HG03108 (cell line): ENCODE data around the gene PKNOX2.

Experiments
- ATAC-seq: cut with Tn5 transposase; IDR thresholded peaks from one replicate; pipeline ENCODE4 v1.9.1; 2021; ENCODE audit warnings: moderate library complexity; ENCODE audit not compliant: unreplicated experiment

Gene PKNOX2

GRCh38 chr11:125376117-125376516, 211.6 kb downstream of the PKNOX2 start:
- ATAC-seq: no peak

- no peak for ATAC-seq
These were observed 212.3 kb downstream of the PKNOX2 start for GRCh38 chr11:125376856-125377255.

DNA sequence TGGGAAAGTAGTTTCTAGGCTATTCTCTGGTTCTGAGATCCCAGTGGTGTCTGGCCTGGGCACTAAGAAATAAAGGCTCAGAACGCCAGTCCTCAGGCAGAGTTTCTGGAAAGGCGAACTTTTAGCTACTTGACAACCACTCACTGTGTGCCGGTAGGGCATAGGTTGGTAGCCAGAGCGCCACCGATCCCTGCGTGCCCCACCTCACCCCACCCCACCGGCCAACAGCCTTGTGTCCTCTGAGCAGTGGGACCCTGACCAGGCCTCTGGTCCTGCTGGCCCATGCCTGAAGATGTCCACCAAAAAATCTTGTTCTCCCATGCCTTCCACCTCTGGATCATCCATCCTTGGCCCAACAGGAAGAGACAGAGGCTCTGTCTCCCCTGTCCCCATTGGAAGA, 213.5 kb downstream of the PKNOX2 start:
- no peak for ATAC-seq

DNA sequence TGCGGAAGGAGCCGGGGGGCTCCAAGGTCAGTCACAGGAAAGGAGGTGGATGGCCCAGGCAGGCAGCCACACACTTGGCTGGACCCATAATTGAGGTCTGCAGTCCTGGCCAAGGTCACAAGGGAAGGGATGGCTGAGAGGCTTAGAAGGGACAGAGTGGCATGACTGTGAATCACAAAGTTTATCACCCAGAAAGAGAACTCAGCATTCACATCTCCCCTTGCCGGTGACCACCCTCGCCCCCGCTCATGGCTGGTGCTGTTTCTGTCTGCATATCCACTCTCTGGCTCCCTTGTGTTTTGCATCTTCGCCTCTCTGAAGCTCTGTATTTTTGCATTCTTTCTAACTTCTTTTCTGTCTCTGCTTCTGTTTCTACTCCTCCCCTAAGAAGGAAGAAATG, 214.0 kb downstream of the PKNOX2 start:
- ATAC-seq: no peak

DNA sequence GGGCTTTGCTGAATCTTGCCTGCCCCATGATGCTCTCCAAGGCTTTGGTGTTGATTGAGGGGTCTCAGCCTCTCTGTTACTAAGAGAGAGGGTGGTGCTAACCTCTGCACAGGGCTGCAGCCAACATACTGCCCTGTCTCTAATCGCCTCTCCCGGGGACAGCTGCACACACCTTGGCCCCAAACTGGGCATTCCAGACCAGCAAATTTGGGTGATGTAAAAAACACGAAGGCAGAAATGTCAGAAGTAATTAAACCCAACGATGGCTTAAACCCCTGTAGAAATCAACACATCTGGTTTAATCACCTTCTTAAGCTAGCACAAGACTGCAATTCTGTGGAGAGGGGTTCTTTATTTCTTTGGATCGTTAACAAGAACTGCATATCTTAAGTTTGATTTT, 215.0 kb downstream of the PKNOX2 start:
- ATAC-seq: no peak

DNA sequence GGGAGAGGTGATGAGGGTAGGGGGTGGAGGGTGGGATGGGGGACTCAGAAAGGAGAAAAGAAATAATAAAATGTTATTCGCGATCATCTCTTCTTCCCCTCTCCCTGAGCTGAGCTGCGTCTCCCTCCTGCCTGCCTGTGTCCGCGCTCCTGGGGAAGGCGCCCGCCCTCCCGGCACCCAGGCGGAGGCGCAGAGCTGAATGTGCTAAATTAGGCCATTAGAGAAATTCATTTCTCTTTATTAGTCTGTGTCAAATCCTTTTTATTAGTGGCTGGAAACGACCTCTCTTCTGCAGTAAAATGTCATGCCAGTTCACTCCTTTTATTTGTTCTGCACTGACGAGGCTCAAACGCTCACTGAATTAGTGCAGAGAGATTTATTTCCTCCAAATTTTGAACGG, 215.4 kb downstream of the PKNOX2 start:
- ATAC-seq: no peak

DNA sequence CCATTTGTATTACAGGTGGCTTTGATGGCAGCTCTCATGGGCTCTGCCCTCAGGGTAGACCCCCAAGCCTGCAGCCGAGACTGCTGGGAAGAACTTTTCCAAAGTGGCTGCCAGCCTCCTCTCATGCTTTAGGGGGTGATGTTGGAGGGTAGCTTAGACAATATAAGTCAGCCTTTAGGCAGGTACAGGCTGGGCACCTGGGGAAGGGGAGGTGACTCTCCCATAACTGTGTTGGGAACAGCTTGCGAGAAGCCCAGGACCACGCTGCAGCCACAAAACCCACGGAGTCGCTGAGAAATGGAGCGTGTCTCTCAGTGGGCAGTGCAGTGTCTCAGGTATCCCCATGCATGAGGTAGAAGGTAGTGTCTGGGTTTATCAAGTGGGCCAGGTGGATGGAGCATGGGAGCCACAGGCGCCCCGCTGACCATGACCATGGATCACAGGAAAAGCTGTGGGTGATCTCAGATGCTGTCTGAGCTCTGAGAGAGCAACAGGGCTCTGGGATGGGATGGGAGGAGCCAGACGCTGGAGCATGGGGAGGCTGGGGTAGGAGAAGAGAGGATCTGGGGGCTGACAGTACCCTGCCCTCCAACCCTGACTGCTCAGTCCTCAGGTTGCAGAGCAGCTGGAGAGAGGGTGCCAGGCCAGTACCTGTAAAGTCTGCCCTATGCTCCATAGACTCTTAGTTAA, 216.3 kb downstream of the PKNOX2 start:
- no peak for ATAC-seq

GRCh38 chr11:125381499-125382044, 217.0 kb downstream of the PKNOX2 start:
- no peak for ATAC-seq

DNA sequence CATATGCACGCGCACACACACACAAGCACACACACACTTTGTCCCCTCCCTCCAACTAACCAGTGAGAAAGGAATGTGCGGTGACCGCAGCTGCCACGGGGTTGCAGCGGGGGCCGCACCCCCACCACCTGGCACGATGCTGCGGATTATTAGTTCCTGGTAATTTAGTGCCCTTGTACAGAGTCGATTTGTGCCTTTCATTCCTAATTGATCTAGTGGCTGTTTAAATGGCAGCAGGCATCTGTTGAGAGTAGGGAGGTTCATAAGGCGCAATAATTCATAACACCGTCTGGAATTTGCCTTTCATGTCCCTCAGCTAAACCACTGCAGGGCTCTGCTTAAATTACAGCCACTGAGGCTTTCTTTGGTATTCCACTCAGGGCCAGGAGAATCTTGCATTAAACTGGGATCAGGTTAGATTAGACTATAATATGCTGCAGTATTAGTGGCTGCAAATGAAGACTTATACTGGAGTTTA, 217.8 kb downstream of the PKNOX2 start:
- ATAC-seq: no peak

GRCh38 chr11:125382822-125383221, 218.3 kb downstream of the PKNOX2 start:
- ATAC-seq: no peak

GRCh38 chr11:125384825-125385224, 220.3 kb downstream of the PKNOX2 start:
- no peak for ATAC-seq

DNA sequence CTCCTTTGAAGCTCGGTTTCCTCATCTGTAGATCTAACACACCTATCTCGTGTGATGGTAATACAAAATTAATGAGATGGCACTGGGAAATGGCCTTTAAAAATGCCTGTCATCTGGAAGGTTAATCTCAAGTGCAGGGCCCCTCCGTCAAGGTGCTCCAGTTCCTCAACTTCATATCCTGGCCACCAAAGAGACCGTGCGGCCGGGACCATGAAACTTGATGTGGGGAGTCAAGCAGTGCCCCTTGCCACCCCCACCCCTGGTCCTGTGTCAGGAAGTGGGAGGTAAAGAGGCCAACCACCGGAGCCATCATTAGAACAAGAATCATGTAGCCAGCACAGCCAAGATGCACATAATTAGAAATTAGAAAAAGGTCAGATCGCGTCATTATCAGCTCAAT, 223.3 kb downstream of the PKNOX2 start:
- ATAC-seq: no peak

- ATAC-seq: no peak
These were observed 224.1 kb downstream of the PKNOX2 start for GRCh38 chr11:125388611-125389010.

DNA sequence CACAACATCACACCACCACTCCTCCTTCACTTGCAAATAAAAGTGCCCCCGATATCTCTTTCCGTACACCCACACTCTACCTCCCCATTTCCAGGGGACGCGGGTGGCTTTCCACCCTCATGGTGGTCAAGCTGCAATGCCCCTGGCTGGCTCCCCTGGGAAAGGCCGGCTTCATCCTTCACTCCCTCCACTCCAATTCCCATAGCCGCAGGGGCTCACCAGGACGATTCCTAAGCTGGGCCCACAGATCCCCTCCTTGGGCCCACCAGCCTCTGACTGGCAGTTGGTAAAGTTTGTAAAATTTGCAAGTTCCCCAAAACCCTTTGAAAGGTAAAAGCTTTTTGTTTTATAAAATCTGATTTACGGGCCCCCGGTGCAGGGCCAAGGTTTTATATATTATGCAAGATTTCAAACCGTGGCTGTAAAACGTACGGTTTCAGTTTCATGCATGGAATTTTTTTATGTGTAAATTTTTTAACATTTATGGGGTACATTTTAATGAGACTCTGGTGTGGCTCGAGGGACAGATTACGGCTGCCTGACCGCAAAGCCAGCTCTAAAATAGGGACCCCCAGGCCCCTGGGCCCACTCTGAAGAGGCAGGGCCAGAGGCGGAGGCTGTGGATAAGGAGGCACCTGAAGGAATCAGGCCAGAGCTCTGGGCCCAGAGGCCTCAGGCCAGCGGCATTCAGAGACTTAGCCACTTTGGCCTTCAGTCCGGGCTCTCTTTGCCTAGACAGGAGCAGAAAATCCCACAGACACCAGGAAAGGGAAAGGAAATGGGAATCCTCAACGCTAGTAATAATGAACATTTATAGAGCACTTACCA, 225.0 kb downstream of the PKNOX2 start:
- ATAC-seq: no peak

GRCh38 chr11:125390946-125391345, 226.4 kb downstream of the PKNOX2 start:
- ATAC-seq: no peak

DNA sequence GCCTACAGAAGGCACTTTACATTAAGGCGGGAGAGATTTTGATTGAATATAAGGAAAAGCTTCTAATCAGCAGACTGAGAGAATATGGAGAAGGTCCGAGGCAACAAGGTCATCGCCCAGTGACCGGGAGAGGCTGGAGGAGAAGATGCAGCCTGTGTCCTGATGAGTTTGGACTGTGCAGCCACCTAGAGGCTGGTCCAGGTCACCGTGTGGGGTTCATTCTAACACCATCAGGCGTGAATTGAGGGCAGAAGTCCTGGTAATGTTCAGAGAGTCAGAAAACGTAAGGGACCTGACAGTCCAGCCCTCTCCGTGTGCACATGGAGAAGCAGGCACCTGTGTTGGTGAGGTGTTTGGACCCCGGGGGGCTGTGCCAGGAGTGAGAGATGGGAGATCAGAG, 228.8 kb downstream of the PKNOX2 start:
- ATAC-seq: no peak

DNA sequence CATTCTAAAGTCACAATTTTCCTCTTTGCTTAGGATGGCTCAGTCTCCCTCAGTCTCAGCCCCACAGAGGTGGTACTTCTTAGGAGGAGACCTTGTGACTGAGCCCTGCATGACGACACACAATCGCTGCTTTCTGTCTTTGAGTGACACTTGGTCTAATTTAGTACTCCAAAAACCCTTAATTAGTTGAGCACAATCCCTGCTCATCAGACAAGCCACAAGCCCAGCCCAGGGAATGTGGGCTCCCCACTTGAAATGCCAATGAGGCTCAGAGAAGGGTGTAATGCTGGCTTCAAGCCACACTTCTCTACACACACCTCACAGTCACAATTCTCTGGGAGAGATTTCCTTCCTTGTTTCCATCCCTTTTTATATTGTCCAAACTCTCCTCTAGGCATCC, 229.7 kb downstream of the PKNOX2 start:
- no peak for ATAC-seq

DNA sequence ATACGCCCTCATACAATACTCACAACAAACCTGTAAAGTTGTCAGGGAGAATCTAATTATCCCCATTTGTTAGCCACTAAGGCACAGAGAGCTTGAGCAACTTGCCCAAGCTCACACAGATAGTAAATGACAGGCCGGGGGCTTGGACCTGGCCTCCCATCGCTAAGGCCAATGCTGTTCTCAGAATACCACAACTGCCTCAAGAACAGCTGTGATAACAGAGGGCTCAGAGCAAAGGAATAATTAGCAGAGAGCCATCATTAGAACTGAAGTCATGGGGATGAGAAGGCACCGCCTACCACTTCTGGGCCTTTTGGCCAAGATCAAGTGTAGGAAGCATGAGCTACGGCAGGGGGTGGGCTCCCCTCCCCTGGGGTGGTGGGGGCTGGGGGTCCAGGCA, 232.9 kb downstream of the PKNOX2 start:
- ATAC-seq: no peak

DNA sequence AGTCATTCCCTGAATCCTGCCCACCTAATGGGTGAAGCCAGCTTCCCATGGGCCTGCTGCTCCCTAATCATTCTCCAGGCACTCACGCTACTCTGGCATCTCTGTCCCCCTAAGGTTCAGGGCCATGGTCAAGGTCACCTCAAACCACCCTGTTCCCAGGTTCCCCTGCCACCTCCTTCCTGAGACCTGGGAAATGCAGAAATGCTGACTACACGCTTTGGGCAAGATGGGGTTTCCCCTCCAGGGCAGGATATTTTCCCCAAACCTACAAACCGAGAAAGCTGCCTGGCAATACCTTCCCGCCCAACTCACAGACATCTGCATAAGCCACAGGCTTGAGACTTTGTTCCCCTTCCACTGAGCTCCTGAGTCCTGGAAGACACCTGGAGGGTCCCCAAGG, 233.9 kb downstream of the PKNOX2 start:
- ATAC-seq: no peak

- no peak for ATAC-seq
These were observed 234.6 kb downstream of the PKNOX2 start for GRCh38 chr11:125398994-125399640.

- ATAC-seq: no peak
These were observed 235.4 kb downstream of the PKNOX2 start for GRCh38 chr11:125399945-125400344.

DNA sequence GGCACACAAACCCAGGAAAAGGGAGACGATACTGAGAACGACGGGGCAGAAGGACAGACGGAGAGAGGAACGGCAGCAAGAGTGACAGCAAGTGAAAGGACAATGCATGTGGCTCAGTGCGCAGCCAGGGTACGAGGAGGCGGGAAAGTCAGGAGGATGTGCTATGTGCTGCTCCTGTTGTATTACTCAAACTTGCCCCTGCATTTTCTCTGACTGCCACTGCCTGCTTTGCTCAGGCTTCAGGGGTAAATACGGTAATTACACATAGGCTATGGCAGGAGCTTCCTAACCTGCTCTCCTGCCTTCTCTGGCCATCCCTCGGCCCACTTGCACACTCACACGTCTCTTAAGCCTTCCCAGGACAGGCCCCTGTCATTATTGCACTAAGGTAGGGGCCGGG, 236.7 kb downstream of the PKNOX2 start:
- no peak for ATAC-seq
